Mesodermal cell (in vitro differentiated cells): ENCODE data around the gene RABEP2.
"Not testable (repeated sequence)": the region's sequence is repeated elsewhere in the genome, so short reads cannot be mapped to it uniquely, and the experiment has no call there.

Experiments
- H3K27ac ChIP-seq: 2 replicates; pipeline ENCODE4 v1.7.0; 2013; ENCODE audit warnings: mild to moderate bottlenecking, low read depth, low read length, moderate library complexity; ENCODE audit not compliant: severe bottlenecking
- H3K36me3 ChIP-seq: 2 replicates; pipeline ENCODE4 v1.7.1; 2013; ENCODE audit warnings: mild to moderate bottlenecking, low read length, moderate library complexity; ENCODE audit not compliant: control insufficient read depth, insufficient read depth
- H3K4me1 ChIP-seq: one replicate; pipeline ENCODE4 v1.7.1; 2013; ENCODE audit warnings: mild to moderate bottlenecking, low read length; ENCODE audit not compliant: insufficient read depth, control insufficient read depth, poor library complexity, severe bottlenecking
- H3K4me3 ChIP-seq: 2 replicates; pipeline ENCODE4 v1.7.0; 2013; ENCODE audit warnings: low read length, control low read depth, mild to moderate bottlenecking; ENCODE audit not compliant: insufficient read depth, poor library complexity, severe bottlenecking; ENCODE audit errors: extremely low read depth
- H3K9me3 ChIP-seq: 2 replicates; pipeline ENCODE4 v1.7.1; 2013; ENCODE audit warnings: mild to moderate bottlenecking, low read length, moderate library complexity; ENCODE audit not compliant: control insufficient read depth
- WGBS, 2 experiments: methylation state at CpG; one replicate each; pipeline ENCODE4 v1.1.5; 2013; ENCODE audit warnings: missing lambda C conversion rate in 2 of 2; ENCODE audit not compliant: insufficient coverage in 2 of 2; 5-methylcytosine and 5-hydroxymethylcytosine counted together

The RABEP2 gene

DNA sequence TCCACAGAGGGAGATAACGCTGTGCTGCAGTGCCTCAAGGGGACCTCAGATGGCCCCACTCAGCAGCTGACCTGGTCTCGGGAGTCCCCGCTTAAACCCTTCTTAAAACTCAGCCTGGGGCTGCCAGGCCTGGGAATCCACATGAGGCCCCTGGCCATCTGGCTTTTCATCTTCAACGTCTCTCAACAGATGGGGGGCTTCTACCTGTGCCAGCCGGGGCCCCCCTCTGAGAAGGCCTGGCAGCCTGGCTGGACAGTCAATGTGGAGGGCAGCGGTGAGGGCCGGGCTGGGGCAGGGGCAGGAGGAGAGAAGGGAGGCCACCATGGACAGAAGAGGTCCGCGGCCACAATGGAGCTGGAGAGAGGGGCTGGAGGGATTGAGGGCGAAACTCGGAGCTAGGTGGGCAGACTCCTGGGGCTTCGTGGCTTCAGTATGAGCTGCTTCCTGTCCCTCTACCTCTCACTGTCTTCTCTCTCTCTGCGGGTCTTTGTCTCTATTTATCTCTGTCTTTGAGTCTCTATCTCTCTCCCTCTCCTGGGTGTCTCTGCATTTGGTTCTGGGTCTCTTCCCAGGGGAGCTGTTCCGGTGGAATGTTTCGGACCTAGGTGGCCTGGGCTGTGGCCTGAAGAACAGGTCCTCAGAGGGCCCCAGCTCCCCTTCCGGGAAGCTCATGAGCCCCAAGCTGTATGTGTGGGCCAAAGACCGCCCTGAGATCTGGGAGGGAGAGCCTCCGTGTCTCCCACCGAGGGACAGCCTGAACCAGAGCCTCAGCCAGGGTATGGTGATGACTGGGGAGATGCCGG, 7.5 kb upstream of the RABEP2 start:
- H3K4me1 ChIP-seq = no peaks in the 10 kb centered on the region
- 92 to 93% methylated on average over 14 to 17 of the region's 20 CpGs for WGBS, 2 experiments
- H3K36me3 ChIP-seq = no peaks in the 10 kb centered on the region
- H3K4me3 ChIP-seq = no peak overlapping the region
- H3K9me3 ChIP-seq = no peaks in the 10 kb centered on the region
- H3K27ac ChIP-seq = no peak overlapping the region

DNA sequence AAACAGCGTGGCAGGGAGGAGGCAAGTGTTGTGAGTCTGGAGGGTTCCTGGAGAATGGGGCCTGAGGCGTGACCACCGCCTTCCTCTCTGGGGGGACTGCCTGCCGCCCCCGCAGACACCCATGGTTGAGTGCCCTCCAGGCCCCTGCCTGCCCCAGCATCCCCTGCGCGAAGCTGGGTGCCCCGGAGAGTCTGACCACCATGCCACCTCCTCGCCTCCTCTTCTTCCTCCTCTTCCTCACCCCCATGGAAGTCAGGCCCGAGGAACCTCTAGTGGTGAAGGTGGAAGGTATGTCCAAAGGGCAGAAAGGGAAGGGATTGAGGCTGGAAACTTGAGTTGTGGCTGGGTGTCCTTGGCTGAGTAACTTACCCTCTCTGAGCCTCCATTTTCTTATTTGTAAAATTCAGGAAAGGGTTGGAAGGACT, 6.8 kb upstream of the RABEP2 start, which contains the start of gene CD19:
Gene CD19 (plus strand): TSS at position 171 of the 425 bp plus-strand sequence. CDS start 30 bp downstream, at position 201.
- H3K9me3 ChIP-seq = no peaks in the 10 kb centered on the region
- no peak within 1 kb of the TSS for H3K4me3 ChIP-seq
- WGBS, 2 experiments = 86 to 91% methylated on average over 4 to 7 of the region's 10 CpGs
- no peaks in the 10 kb centered on the region for H3K4me1 ChIP-seq
- H3K36me3 ChIP-seq = no peaks in the 10 kb centered on the region
- no peak within 1 kb of the TSS for H3K27ac ChIP-seq

GRCh38 chr16:28930652-28931051, 5.6 kb upstream of the RABEP2 start:
- 20 to 93% methylated on average over 1 to 2 of the region's 3 CpGs for WGBS, 2 experiments
- Histone ChIP-seq H3K9me3 (no peaks in the 10 kb centered on the region), H3K36me3 (no peaks in the 10 kb centered on the region), H3K4me3 (no peak overlapping the region), H3K4me1 (no peaks in the 10 kb centered on the region), H3K27ac (no peak overlapping the region)

GRCh38 chr16:28930203-28930602, 5.2 kb upstream of the RABEP2 start:
- 91 to 100% methylated on average over 2 to 3 of the region's 3 CpGs for WGBS, 2 experiments
- Histone ChIP-seq H3K27ac (no peak overlapping the region), H3K4me1 (no peaks in the 10 kb centered on the region), H3K4me3 (no peak overlapping the region), H3K9me3 (no peaks in the 10 kb centered on the region), H3K36me3 (no peaks in the 10 kb centered on the region)

DNA sequence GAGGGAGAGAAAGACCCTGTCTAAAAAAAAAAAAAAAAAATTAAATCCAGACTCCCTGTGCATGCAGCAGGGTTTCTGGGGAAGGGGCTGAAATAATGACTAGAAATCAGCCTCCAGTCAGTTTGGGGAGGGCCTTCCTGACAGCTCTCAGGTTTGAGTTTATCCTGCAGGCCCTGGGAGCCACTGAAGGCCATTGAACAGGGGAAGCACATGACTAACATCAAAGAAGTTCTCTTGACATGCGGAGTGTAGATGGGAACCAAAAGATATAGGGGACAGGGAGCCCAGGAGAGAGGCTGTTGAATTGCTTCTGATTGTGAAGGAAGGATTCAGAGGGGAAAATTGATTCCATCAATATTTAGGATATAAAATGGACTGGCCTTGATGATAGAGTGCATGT, 2.8 kb upstream of the RABEP2 start:
- Histone ChIP-seq H3K9me3 (no peaks in the 10 kb centered on the region), H3K27ac (no peak overlapping the region), H3K36me3 (no peaks in the 10 kb centered on the region), H3K4me3 (no peak overlapping the region), H3K4me1 (no peaks in the 10 kb centered on the region)
- 67 to 100% methylated on average over 1 of the region's 1 CpG for WGBS, 2 experiments

- H3K27ac ChIP-seq, H3K36me3 ChIP-seq, H3K9me3 ChIP-seq, H3K4me1 ChIP-seq: not testable (repeated sequence)
- WGBS, 2 experiments = no CpG with 5 or more reads among the region's 2 CpGs
- H3K4me3 ChIP-seq = peak overlapping the region; percentile 75
Measured at GRCh38 chr16:28926284-28926683, 1.2 kb upstream of the RABEP2 start.

DNA sequence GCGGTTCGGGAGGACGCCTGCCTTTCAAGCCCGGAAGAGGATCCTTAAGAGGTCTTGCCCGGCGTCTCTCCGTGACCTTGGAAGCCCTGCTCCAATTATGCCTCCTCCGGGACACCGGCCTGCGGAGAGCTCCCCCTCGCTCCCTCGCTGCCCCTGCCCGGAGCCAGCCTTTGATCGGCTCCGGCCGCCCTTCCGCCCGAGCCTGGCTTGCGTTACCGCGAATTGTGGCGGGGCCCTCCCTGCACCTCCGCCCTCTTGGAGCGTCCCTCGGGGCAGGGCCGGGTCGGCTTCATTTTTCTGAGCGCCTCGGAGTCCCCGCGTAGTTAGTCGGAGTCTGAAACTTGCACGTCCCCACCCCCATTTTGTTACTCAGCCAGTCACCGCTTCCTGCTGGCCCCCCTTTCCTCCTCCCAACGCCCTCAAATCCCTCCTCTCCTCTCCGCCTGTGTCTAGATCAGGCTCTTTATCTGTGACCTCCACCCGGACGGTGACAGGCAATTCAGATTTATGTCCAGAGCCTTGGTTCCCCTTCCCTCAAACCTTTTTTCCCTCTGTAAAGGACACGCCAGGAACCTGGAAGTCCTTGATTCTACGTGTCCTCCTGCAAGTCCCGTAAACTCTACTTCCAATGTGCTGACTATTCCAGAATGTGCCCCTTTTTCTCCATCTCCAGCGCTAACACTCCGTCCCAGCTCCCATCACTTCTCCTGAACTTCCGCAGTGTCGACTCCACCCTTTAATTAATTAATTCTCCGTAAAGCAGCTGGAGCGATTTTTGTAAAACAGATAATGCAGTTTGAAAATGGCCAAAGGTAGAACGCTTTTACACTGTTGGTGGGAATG, 569 bp upstream of the RABEP2 start:
- 1 to 2% methylated on average over 38 to 42 of the region's 48 CpGs for WGBS, 2 experiments
- Histone ChIP-seq H3K27ac (peak overlapping the region; percentile 96), H3K36me3 (peaks cover 4% of the 10 kb centered on the region), H3K4me1 (no peaks in the 10 kb centered on the region), H3K4me3 (peak overlapping the region; percentile 75), H3K9me3 (no peaks in the 10 kb centered on the region)

DNA sequence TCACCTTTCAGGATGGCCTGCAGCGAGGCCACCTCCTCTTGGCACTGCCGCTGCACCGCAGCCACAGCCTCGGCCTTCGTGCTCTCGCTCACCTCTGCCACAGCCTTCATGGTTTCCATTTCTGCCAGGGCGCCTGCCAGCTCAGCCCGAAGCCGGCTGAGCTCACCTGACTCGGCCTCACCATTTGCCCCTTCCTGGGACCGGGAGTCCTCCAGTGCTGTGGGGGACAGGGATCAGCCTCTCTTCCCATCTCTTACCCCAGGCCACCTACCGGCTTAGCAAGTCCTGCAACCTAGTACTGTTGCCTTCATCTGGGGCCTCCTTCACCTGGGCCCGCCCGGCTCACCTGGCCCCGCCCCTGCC, 658 bp downstream of the RABEP2 start:
- WGBS, 2 experiments = 51 to 56% methylated on average over 13 to 15 of the region's 15 CpGs
- Histone ChIP-seq H3K4me3 (peak overlapping the region; percentile 75), H3K27ac (no peak overlapping the region), H3K36me3 (peaks cover 5% of the 10 kb centered on the region), H3K9me3 (no peaks in the 10 kb centered on the region), H3K4me1 (no peaks in the 10 kb centered on the region)

DNA sequence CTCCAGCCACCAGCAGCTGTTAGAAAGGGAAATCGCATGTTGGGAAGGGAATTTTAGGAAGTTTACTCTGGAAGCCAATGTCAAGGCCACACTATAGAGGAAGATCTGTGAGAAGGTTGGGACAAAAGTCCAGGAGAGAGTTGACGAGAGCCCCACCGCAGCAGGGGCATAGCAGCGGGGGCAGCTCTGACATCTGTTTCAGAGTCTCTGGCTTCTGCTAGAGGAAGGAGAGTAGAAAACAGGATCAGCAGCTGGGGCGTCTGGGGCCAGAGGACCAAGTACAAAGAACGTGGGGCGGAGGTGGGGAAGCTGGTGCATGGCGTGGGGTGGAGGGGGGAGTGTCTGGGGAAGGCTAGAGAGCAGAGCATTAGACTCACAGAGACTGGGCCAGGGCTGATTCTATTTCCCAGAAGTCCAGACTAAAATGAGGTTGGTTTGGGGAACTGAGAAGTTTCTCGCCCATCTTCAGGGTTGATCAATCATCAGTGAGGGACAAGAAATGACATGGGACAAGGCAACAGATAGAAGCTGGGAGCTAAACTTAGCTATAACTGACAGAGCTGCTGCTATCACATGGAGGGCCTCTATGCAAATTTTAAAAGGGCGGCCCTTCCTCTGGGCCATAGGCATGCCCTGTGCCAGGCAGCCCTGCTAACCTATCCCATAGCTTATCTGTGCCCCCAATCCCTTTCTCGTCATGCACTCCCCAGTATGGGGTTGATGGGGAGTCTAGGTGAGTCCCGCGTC, 1.2 kb downstream of the RABEP2 start:
- Histone ChIP-seq H3K27ac (no peak overlapping the region), H3K36me3 (peaks cover 7% of the 10 kb centered on the region), H3K4me1 (no peaks in the 10 kb centered on the region), H3K4me3 (peak overlapping the region; percentile 75), H3K9me3 (no peaks in the 10 kb centered on the region)
- WGBS, 2 experiments = 82 to 90% methylated on average over 12 of the region's 13 CpGs

GRCh38 chr16:28923231-28923587, 1.8 kb downstream of the RABEP2 start:
- Histone ChIP-seq H3K27ac (no peak overlapping the region), H3K4me1 (no peaks in the 10 kb centered on the region), H3K36me3 (peaks cover 11% of the 10 kb centered on the region), H3K9me3 (no peaks in the 10 kb centered on the region), H3K4me3 (no peak overlapping the region)
- no CpG with 5 or more reads among the region's 3 CpGs for WGBS, 2 experiments
